ENCODE measurements around the gene XIRP2. TPM values are rescaled to one million over a fixed set of nuclear protein-coding genes. Genes with fewer than 3 reads are reported as not detected.

Gene XIRP2
- total and polyA plus RNA-seq, 2 of the 8 experiments (the other 6 are each of a cell fraction or from before 2014, with no cell fraction given), result 0.11 TPM; not detected in 1

DNA sequence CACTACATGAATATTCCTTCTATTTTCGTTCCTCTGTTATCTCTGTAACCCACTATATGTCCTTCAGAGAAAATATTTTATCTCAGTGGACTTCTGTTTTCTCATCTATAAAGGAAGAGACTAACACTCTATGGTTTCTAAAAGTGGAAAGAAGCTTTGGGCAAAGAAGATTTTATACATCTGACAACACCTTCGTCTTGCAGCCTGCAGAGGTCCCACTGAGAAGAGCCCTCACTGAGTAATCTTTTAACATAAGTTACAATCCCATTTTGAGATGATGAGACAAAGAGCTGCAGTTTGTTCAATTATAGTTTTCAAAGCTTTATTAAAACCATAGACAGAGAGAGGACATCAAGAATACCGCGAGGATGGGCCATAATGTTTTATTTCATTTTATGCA is 28.7 kb downstream of the XIRP2 start:
- no peaks in the 10 kb centered on the region for H3K36me3 ChIP-seq (ENCODE audit: control insufficient read depth in 2 of 4, insufficient read depth in 4 of 4, low read length in 3 of 4)
- ChIA-PET POLR2A (ENCODE audit: partially characterized antibody) (no interaction called here), CTCF (ENCODE audit: partially characterized antibody) (interaction anchor here (0.8 to 1.9 kb wide), 3 partner anchors 14 to 1197 kb away, joined by 3 to 8 read pairs (median 4); no protein-coding TSS in a partner anchor)
- no peak overlapping the region for H3K9ac ChIP-seq (replicated peaks in 1 of 4; ENCODE audit: extremely low read depth in 1 of 4, low read depth in 3 of 4, low read length in 3 of 4)
- peaks cover 0 to 6% of the 10 kb centered on the region in 2 experiments; a peak in 1 of 4 replicates for H3K9me3 ChIP-seq (ENCODE audit: insufficient read depth in 2 of 2, low read depth in 1 of 2, low read length in 1 of 2)
- no peak for DNase-seq (ENCODE audit: low read depth in 1 of 2, low spot score in 2 of 2)
- no peak overlapping the region for H3K18ac ChIP-seq (ENCODE audit: extremely low read depth, low read length)
- H3K27ac ChIP-seq (ENCODE audit: low read depth, low read length), result no peak overlapping the region
- H3K4me3 ChIP-seq (ENCODE audit: extremely low read depth in 1 of 4, insufficient read depth in 2 of 4, low read depth in 3 of 4, low read length in 4 of 4), result no peak overlapping the region
- H2AK5ac ChIP-seq (ENCODE audit: low read depth, low read length), result no peak overlapping the region
- no peak overlapping the region for H2BK15ac ChIP-seq (ENCODE audit: low read length)
- no peak overlapping the region for H4K8ac ChIP-seq (ENCODE audit: extremely low read depth, insufficient read depth, low read length)
- no peak overlapping the region for H3K4me2 ChIP-seq (ENCODE audit: insufficient read depth in 1 of 2, low read depth in 2 of 2, low read length in 2 of 2)
- H4K20me1 ChIP-seq (replicated peaks in 1 of 2; ENCODE audit: control insufficient read depth in 1 of 2, insufficient read depth in 2 of 2, low read length in 2 of 2), result no peaks in the 10 kb centered on the region
- no peak overlapping the region for H4K91ac ChIP-seq (replicated peaks; ENCODE audit: insufficient read length, low read length)
- H3K4ac ChIP-seq (replicated peaks; ENCODE audit: insufficient read length, low read depth, low read length), result no peak overlapping the region
- H3K4me1 ChIP-seq (replicated peaks in 1 of 4; ENCODE audit: control insufficient read depth in 3 of 4, insufficient read depth in 4 of 4, low read length in 3 of 4), result no peaks in the 10 kb centered on the region
- no peaks in the 10 kb centered on the region for H3K79me2 ChIP-seq (ENCODE audit: control insufficient read depth in 1 of 2, insufficient read depth in 2 of 2, low read length in 2 of 2)
- H3K79me1 ChIP-seq (ENCODE audit: low read depth, low read length), result no peaks in the 10 kb centered on the region
- no peak overlapping the region for H2AFZ ChIP-seq (ENCODE audit: low read length)
- FAIRE-seq, result no peak
- H2BK20ac ChIP-seq (ENCODE audit: low read length), result no peak overlapping the region
- no peak overlapping the region for H2BK12ac ChIP-seq (ENCODE audit: low read depth, low read length)
- no peak overlapping the region for H3K56ac ChIP-seq (replicated peaks; ENCODE audit: insufficient read length, low read depth, low read length)
- WGBS, 2 experiments (ENCODE audit: extremely low coverage in 1 of 2, insufficient coverage in 1 of 2, insufficient read length in 1 of 2, insufficient replicate concordance in 2 of 2, low coverage in 1 of 2, low lambda C conversion rate in 2 of 2, missing lambda C conversion rate in 1 of 2), result 82% methylated on average over 4 of the region's 4 CpGs; no CpG with 5 or more reads in 1 of the 2 experiments
- H3K14ac ChIP-seq (ENCODE audit: insufficient read length), result no peak overlapping the region
- H3K23me2 ChIP-seq (ENCODE audit: low read depth, low read length), result no peaks in the 10 kb centered on the region
- H4K5ac ChIP-seq (ENCODE audit: insufficient read length, low read depth, low read length), result no peak overlapping the region
- no peak overlapping the region for H2BK5ac ChIP-seq (ENCODE audit: low read depth, low read length)
- no peak overlapping the region for H3K23ac ChIP-seq (ENCODE audit: insufficient read length)
- no peak overlapping the region for H2BK120ac ChIP-seq (replicated peaks; ENCODE audit: low read depth, low read length)
- H3K27me3 ChIP-seq (replicated peaks in 1 of 4; ENCODE audit: control insufficient read depth in 3 of 4, extremely low read depth in 1 of 4, insufficient read depth in 3 of 4, low read length in 3 of 4), result no peaks in the 10 kb centered on the region
- TF ChIP-seq, protein P1, sequence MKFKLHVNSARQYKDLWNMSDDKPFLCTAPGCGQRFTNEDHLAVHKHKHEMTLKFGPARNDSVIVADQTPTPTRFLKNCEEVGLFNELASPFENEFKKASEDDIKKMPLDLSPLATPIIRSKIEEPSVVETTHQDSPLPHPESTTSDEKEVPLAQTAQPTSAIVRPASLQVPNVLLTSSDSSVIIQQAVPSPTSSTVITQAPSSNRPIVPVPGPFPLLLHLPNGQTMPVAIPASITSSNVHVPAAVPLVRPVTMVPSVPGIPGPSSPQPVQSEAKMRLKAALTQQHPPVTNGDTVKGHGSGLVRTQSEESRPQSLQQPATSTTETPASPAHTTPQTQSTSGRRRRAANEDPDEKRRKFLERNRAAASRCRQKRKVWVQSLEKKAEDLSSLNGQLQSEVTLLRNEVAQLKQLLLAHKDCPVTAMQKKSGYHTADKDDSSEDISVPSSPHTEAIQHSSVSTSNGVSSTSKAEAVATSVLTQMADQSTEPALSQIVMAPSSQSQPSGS (IDR thresholded peaks at IDR 0.05; ENCODE audit: low read length), result no peak
- no peak for TF ChIP-seq SIX5 (IDR thresholded peaks at IDR 0.05; ENCODE audit: low read depth, low read length)
- no peak for TF ChIP-seq ZNF274 (IDR thresholded peaks at IDR 0.05; ENCODE audit: borderline replicate concordance, extremely low read depth, low read length)
- no peak for TF ChIP-seq EZH2 (IDR thresholded peaks at IDR 0.05; ENCODE audit: low read depth, low read length, severe bottlenecking)
- TF ChIP-seq KDM1A (IDR thresholded peaks at IDR 0.05; ENCODE audit: borderline replicate concordance, low read length), result no peak
- no peak for TF ChIP-seq ASH2L (IDR thresholded peaks at IDR 0.05; ENCODE audit: low read length)
- no peak for TF ChIP-seq RBBP5 (IDR thresholded peaks at IDR 0.05; ENCODE audit: borderline replicate concordance, low read depth, low read length)
- no peak for TF ChIP-seq FOSL1 (IDR thresholded peaks at IDR 0.05; ENCODE audit: insufficient read depth, low read depth, low read length)
- TF ChIP-seq, protein P2, sequence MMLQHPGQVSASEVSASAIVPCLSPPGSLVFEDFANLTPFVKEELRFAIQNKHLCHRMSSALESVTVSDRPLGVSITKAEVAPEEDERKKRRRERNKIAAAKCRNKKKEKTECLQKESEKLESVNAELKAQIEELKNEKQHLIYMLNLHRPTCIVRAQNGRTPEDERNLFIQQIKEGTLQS (IDR thresholded peaks at IDR 0.05; ENCODE audit: insufficient read depth, low read depth, low read length), result no peak
- no peak for TF ChIP-seq CBX8 (IDR thresholded peaks at IDR 0.05; ENCODE audit: borderline replicate concordance, low read depth, low read length)
- TF ChIP-seq SIN3A (conservative IDR thresholded peaks at IDR 0.05 in 1 of 2, IDR thresholded peaks at IDR 0.05 in 1 of 2; ENCODE audit: low read depth in 1 of 2, low read length in 2 of 2), result no peak
- no peak for TF ChIP-seq POLR2AphosphoS5 (IDR thresholded peaks at IDR 0.05; ENCODE audit: low read depth, low read length)

Data from H1 (cell line).